Measurements from ENCODE around the gene CFAP90. TPM values are rescaled to one million over a fixed set of nuclear protein-coding genes. Genes with fewer than 3 reads are reported as not detected.

Gene CFAP90
- total RNA-seq, 1 experiment from 2014 or later = 0.69 TPM

DNA sequence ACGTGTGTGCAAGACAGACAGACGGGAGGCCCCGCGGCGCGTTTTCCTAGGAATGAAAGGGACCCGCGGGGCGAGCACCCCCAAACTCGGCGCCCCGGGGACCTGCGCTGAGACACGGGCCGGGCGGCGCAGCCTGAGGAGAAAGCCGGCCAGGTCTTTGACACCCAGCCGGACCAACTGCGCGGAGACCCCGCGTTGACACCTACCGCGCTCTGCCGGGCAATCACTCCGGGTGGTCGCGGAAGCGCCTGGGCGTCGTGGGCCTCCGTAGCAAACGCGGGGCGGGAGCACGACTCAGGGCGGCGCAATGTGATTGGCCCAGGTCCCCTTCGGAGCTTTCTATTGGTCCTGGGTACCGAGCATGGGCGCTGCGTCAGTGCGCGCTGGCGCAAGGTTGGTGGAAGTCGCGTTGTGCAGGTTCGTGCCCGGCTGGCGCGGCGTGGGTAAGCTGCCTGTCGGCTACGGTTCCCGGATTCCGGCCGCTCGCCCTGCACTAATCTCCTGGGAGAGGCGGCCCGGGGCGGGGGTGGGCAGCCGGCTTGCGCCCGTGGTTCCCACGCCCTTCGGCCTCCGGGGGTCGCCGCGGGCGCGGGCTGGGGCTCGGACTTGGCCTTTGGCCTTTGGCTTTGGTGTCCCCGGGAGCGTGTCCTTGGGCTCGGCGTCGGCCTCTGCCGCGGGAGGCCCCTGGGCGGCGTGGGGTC is 18.0 kb upstream of the CFAP90 start, which contains the start of the genes FASTKD3 and MTRR:
TSS of gene FASTKD3 (minus strand) at position 259 of the 701 bp plus-strand sequence. CDS start 948 bp downstream, outside the sequence.
TSS of gene MTRR (plus strand) at position 376 of the 701 bp plus-strand sequence. CDS start 1,647 bp downstream, outside the sequence.
- peaks cover 26% of the 10 kb centered on the region for H3K36me3 ChIP-seq (ENCODE audit: control insufficient read depth, insufficient read depth, low read length)
- CTCF ChIA-PET = interaction anchor here (1.3 kb wide), 1 partner anchor 1103 kb away, joined by 3 read pairs; no protein-coding TSS in a partner anchor
- POLR2A ChIA-PET = interaction anchor here (0.7 kb wide), 1 partner anchor 599 kb away, joined by 3 read pairs; no protein-coding TSS in a partner anchor
- ATAC-seq (peak; percentile 100), DNase-seq (ENCODE audit: low read depth, low spot score) (peak; percentile 73)
- no peaks in the 10 kb centered on the region for H3K9me3 ChIP-seq (ENCODE audit: control insufficient read depth, insufficient read depth, low read depth, low read length)
- H3K27ac ChIP-seq (ENCODE audit: low read length) = peak within 1 kb of the TSS; percentile 94
- H3K4me3 ChIP-seq (ENCODE audit: low read depth in 2 of 2, low read length in 2 of 2) = peak within 1 kb of the TSS; percentile 73 to 80
- H3K27me3 ChIP-seq (ENCODE audit: control insufficient read depth, insufficient read depth, low read length) = no peaks in the 10 kb centered on the region
- BruUV-seq (replicated peaks) = no TSS peak
- TF ChIP-seq REST (IDR thresholded peaks at IDR 0.05; ENCODE audit: insufficient read depth in 1 of 2, low read depth in 2 of 2, low read length in 1 of 2) (0 out of 4 replicates have a peak, but pooled peaks of 1 of the 2 experiments have one; percentile 47), SIN3A (IDR thresholded peaks at IDR 0.05; ENCODE audit: borderline replicate concordance, insufficient read depth, low read depth, low read length) (no peak; the same call in 1 of the 2 replicates), POLR2AphosphoS5 (IDR thresholded peaks at IDR 0.05; ENCODE audit: low read depth, low read length) (peak; percentile 84), TCF7L2 (IDR thresholded peaks at IDR 0.05; ENCODE audit: low read depth, low read length) (peak; percentile 69; the same call in 1 of the 2 replicates)
- TF ChIP-seq, protein P1, sequence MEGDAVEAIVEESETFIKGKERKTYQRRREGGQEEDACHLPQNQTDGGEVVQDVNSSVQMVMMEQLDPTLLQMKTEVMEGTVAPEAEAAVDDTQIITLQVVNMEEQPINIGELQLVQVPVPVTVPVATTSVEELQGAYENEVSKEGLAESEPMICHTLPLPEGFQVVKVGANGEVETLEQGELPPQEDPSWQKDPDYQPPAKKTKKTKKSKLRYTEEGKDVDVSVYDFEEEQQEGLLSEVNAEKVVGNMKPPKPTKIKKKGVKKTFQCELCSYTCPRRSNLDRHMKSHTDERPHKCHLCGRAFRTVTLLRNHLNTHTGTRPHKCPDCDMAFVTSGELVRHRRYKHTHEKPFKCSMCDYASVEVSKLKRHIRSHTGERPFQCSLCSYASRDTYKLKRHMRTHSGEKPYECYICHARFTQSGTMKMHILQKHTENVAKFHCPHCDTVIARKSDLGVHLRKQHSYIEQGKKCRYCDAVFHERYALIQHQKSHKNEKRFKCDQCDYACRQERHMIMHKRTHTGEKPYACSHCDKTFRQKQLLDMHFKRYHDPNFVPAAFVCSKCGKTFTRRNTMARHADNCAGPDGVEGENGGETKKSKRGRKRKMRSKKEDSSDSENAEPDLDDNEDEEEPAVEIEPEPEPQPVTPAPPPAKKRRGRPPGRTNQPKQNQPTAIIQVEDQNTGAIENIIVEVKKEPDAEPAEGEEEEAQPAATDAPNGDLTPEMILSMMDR (IDR thresholded peaks at IDR 0.05) = no peak
- in situ Hi-C loops (cut with HindIII; ENCODE audit: low pct_unique_long_range_greater_than_20kb, low sequenced_read_pairs) = no loop called here
- intact Hi-C loops (cut with micrococcal nuclease; ENCODE audit: unreplicated experiment) = no loop called here
- H3K4me1 ChIP-seq (ENCODE audit: control insufficient read depth, insufficient read depth, low read length) = peaks cover 25% of the 10 kb centered on the region

GRCh38 chr5:7868427-7868772 is 17.5 kb upstream of the CFAP90 start:
- H3K9me3 ChIP-seq (ENCODE audit: control insufficient read depth, insufficient read depth, low read depth, low read length) = no peaks in the 10 kb centered on the region
- TF ChIP-seq, protein P1 (IDR thresholded peaks at IDR 0.05) = no peak
- TF ChIP-seq POLR2AphosphoS5 (IDR thresholded peaks at IDR 0.05; ENCODE audit: low read depth, low read length) (no peak), TCF7L2 (IDR thresholded peaks at IDR 0.05; ENCODE audit: low read depth, low read length) (no peak), SIN3A (IDR thresholded peaks at IDR 0.05; ENCODE audit: borderline replicate concordance, insufficient read depth, low read depth, low read length) (no peak), REST (IDR thresholded peaks at IDR 0.05; ENCODE audit: insufficient read depth in 1 of 2, low read depth in 2 of 2, low read length in 1 of 2) (no peak)
- peak overlapping the region; percentile 94 for H3K27ac ChIP-seq (ENCODE audit: low read length)
- ChIA-PET POLR2A (interaction anchor here (0.5 to 0.7 kb wide), 2 partner anchors 18 to 599 kb away, joined by 3 to 6 read pairs; partner anchors contain the start of gene CFAP90), CTCF (interaction anchor here (1.3 kb wide), 1 partner anchor 1102 kb away, joined by 3 read pairs; no protein-coding TSS in a partner anchor)
- DNase-seq (ENCODE audit: low read depth, low spot score) (no peak), ATAC-seq (no peak)
- in situ Hi-C loops (cut with HindIII; ENCODE audit: low pct_unique_long_range_greater_than_20kb, low sequenced_read_pairs) (no loop called here), intact Hi-C loops (cut with micrococcal nuclease; ENCODE audit: unreplicated experiment) (no loop called here)
- H3K4me3 ChIP-seq (ENCODE audit: low read depth in 2 of 2, low read length in 2 of 2) = peak overlapping the region; percentile 73 to 80
- H3K36me3 ChIP-seq (ENCODE audit: control insufficient read depth, insufficient read depth, low read length) = peaks cover 24% of the 10 kb centered on the region
- peaks cover 25% of the 10 kb centered on the region for H3K4me1 ChIP-seq (ENCODE audit: control insufficient read depth, insufficient read depth, low read length)
- BruUV-seq (replicated peaks) = no TSS peak
- no peaks in the 10 kb centered on the region for H3K27me3 ChIP-seq (ENCODE audit: control insufficient read depth, insufficient read depth, low read length)
